ENCODE results near the gene LRSAM1.

LRSAM1 gene

DNA sequence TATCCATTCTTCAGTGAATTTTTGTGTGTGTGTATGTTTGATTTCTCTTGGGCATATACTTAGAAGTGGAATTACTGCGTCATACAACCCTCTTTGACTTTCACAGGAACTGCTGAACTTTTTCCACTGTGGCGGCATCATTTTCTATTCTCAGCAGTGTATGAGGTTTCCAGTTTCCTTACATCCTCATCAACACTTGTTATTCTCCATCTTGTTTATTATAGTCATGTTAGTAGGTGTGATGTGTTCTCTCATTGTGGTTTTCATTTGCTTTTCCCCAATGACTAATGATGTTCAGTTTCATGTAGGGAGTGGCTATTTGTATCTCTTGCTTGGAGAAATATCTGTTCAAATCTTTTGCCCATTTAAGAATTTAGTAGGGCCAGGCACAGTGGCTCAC, 24.6 kb upstream of the LRSAM1 start:
- Histone ChIP-seq H3K14ac (ENCODE audit: low read length) (no peak overlapping the region), H2AFZ (ENCODE audit: low read length) (no peak overlapping the region), H3K4me1 (ENCODE audit: control insufficient read depth in 2 of 2, insufficient read depth in 1 of 2, low read depth in 1 of 2, low read length in 2 of 2) (peaks cover 9 to 10% of the 10 kb centered on the region in 2 donors), H3K18ac (ENCODE audit: low read length) (no peak overlapping the region), H3K9ac (ENCODE audit: low read depth, low read length, poor library complexity) (no peak overlapping the region), H3K4me2 (ENCODE audit: insufficient read depth, low read length, poor library complexity, severe bottlenecking) (no peak overlapping the region), H2AK5ac (ENCODE audit: low read depth, low read length) (no peak overlapping the region), H3K23ac (ENCODE audit: low read depth, low read length, poor library complexity) (no peak overlapping the region), H2BK120ac (ENCODE audit: low read depth, low read length) (no peak overlapping the region), H4K91ac (ENCODE audit: low read depth, low read length, poor library complexity) (no peak overlapping the region), H4K8ac (ENCODE audit: low read depth, low read length) (no peak overlapping the region), H3K4ac (ENCODE audit: low read length) (no peak overlapping the region), H3K36me3 (replicated peaks in 1 of 2; ENCODE audit: control insufficient read depth in 2 of 2, insufficient read depth in 2 of 2, low read length in 2 of 2) (peaks cover 10 to 50% of the 10 kb centered on the region in 2 donors), H3K9me3 (replicated peaks in 1 of 2; ENCODE audit: control insufficient read depth in 2 of 2, insufficient read depth in 1 of 2, low read depth in 1 of 2, low read length in 2 of 2) (no peaks in the 10 kb centered on the region), H3K4me3 (ENCODE audit: low read length in 2 of 2) (no peak overlapping the region), H3K79me1 (ENCODE audit: low read depth, low read length) (peaks cover 11% of the 10 kb centered on the region), H3K27me3 (ENCODE audit: control insufficient read depth in 3 of 3, insufficient read depth in 3 of 3, low read depth in 1 of 3, low read length in 3 of 3) (no peaks in the 10 kb centered on the region), H2BK12ac (ENCODE audit: low read length) (no peak overlapping the region), H2BK5ac (ENCODE audit: low read length) (no peak overlapping the region), H3K27ac (replicated peaks; ENCODE audit: low read length) (no peak overlapping the region), H2BK15ac (ENCODE audit: low read length) (no peak overlapping the region)
- WGBS, 2 donors (ENCODE audit: extremely low coverage in 2 of 2, insufficient read length in 2 of 2, insufficient replicate concordance in 1 of 2) = no CpG with 5 or more reads among the region's 2 CpGs
- DNase-seq (ENCODE audit: low spot score) = no peak

DNA sequence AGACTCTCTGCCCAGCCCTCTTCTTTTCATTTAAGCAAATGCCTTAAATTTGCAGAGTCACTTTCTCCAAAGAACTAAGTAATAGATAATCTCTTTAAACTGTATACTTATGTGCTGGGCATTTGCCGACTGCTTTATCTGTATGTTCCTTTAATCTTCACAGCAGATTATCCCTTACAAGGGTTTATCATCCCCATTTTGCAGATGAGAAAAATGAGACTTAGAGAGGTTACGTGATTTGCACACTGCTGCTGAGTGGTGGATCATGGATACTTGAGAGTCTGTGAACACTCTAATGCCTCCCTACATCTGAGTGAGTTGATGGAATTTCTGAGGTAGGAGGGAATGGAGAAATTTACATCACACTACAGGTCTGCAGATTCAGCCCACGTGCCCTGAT, 23.0 kb upstream of the LRSAM1 start:
- DNase-seq (ENCODE audit: low spot score) = no peak
- peaks cover 3 to 5% of the 10 kb centered on the region in 2 donors for H3K4me1 ChIP-seq (ENCODE audit: control insufficient read depth in 2 of 2, insufficient read depth in 1 of 2, low read depth in 1 of 2, low read length in 2 of 2)
- H3K27me3 ChIP-seq (ENCODE audit: control insufficient read depth in 3 of 3, insufficient read depth in 3 of 3, low read depth in 1 of 3, low read length in 3 of 3) = no peaks in the 10 kb centered on the region
- no peak overlapping the region for H3K4me2 ChIP-seq (ENCODE audit: insufficient read depth, low read length, poor library complexity, severe bottlenecking)
- no peak overlapping the region for H3K9ac ChIP-seq (ENCODE audit: low read depth, low read length, poor library complexity)
- H4K91ac ChIP-seq (ENCODE audit: low read depth, low read length, poor library complexity) = no peak overlapping the region
- no peak overlapping the region for H3K4ac ChIP-seq (ENCODE audit: low read length)
- no peak overlapping the region for H3K14ac ChIP-seq (ENCODE audit: low read length)
- no peak overlapping the region for H2AFZ ChIP-seq (ENCODE audit: low read length)
- H3K9me3 ChIP-seq (replicated peaks in 1 of 2; ENCODE audit: control insufficient read depth in 2 of 2, insufficient read depth in 1 of 2, low read depth in 1 of 2, low read length in 2 of 2) = no peaks in the 10 kb centered on the region
- no peak overlapping the region for H3K4me3 ChIP-seq (ENCODE audit: low read length in 2 of 2)
- H2BK5ac ChIP-seq (ENCODE audit: low read length) = no peak overlapping the region
- no peak overlapping the region for H3K18ac ChIP-seq (ENCODE audit: low read length)
- H4K8ac ChIP-seq (ENCODE audit: low read depth, low read length) = no peak overlapping the region
- H3K27ac ChIP-seq (replicated peaks; ENCODE audit: low read length) = no peak overlapping the region
- WGBS, 2 donors (ENCODE audit: extremely low coverage in 2 of 2, insufficient read length in 2 of 2, insufficient replicate concordance in 1 of 2) = no CpG with 5 or more reads among the region's 3 CpGs
- no peak overlapping the region for H3K23ac ChIP-seq (ENCODE audit: low read depth, low read length, poor library complexity)
- no peak overlapping the region for H2BK12ac ChIP-seq (ENCODE audit: low read length)
- H2BK15ac ChIP-seq (ENCODE audit: low read length) = no peak overlapping the region
- H3K36me3 ChIP-seq (replicated peaks in 1 of 2; ENCODE audit: control insufficient read depth in 2 of 2, insufficient read depth in 2 of 2, low read length in 2 of 2) = peaks cover 11 to 64% of the 10 kb centered on the region in 2 donors
- H3K79me1 ChIP-seq (ENCODE audit: low read depth, low read length) = peaks cover 11% of the 10 kb centered on the region
- no peak overlapping the region for H2AK5ac ChIP-seq (ENCODE audit: low read depth, low read length)
- no peak overlapping the region for H2BK120ac ChIP-seq (ENCODE audit: low read depth, low read length)

DNA sequence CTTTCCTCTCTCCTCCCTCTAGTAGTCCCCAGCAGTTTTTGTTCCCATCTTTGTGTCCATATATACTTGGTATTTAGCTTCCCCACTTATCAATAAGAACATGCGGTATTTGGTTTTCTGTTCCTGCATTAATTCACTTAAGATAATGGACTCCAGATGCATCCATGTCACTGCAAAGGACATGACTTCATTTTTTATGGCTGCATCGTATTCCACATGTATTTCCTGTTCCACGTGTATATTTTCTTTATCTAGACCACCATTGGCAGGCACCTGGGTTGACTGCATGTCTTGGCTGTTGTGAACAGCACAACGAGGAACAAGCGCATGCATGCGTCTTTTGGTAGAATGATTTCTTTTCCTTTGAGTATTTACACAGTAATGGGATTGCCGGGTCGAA, 20.9 kb upstream of the LRSAM1 start:
- no peak overlapping the region for H2BK5ac ChIP-seq (ENCODE audit: low read length)
- no peak overlapping the region for H3K9ac ChIP-seq (ENCODE audit: low read depth, low read length, poor library complexity)
- H3K4ac ChIP-seq (ENCODE audit: low read length) = no peak overlapping the region
- no peak overlapping the region for H4K8ac ChIP-seq (ENCODE audit: low read depth, low read length)
- H3K79me1 ChIP-seq (ENCODE audit: low read depth, low read length) = peaks cover 4% of the 10 kb centered on the region
- H3K23ac ChIP-seq (ENCODE audit: low read depth, low read length, poor library complexity) = no peak overlapping the region
- H2AFZ ChIP-seq (ENCODE audit: low read length) = no peak overlapping the region
- H3K36me3 ChIP-seq (replicated peaks in 1 of 2; ENCODE audit: control insufficient read depth in 2 of 2, insufficient read depth in 2 of 2, low read length in 2 of 2) = peaks cover 21 to 85% of the 10 kb centered on the region in 2 donors
- no peaks in the 10 kb centered on the region for H3K9me3 ChIP-seq (replicated peaks in 1 of 2; ENCODE audit: control insufficient read depth in 2 of 2, insufficient read depth in 1 of 2, low read depth in 1 of 2, low read length in 2 of 2)
- H2BK120ac ChIP-seq (ENCODE audit: low read depth, low read length) = no peak overlapping the region
- no peak for DNase-seq (ENCODE audit: low spot score)
- no peak overlapping the region for H4K91ac ChIP-seq (ENCODE audit: low read depth, low read length, poor library complexity)
- no peak overlapping the region for H3K27ac ChIP-seq (replicated peaks; ENCODE audit: low read length)
- no peak overlapping the region for H3K14ac ChIP-seq (ENCODE audit: low read length)
- H2BK12ac ChIP-seq (ENCODE audit: low read length) = no peak overlapping the region
- H2AK5ac ChIP-seq (ENCODE audit: low read depth, low read length) = no peak overlapping the region
- H3K4me1 ChIP-seq (ENCODE audit: control insufficient read depth in 2 of 2, insufficient read depth in 1 of 2, low read depth in 1 of 2, low read length in 2 of 2) = no peaks in the 10 kb centered on the region
- no CpG with 5 or more reads among the region's 8 CpGs for WGBS, 2 donors (ENCODE audit: extremely low coverage in 2 of 2, insufficient read length in 2 of 2, insufficient replicate concordance in 1 of 2)
- no peaks in the 10 kb centered on the region for H3K27me3 ChIP-seq (ENCODE audit: control insufficient read depth in 3 of 3, insufficient read depth in 3 of 3, low read depth in 1 of 3, low read length in 3 of 3)
- no peak overlapping the region for H2BK15ac ChIP-seq (ENCODE audit: low read length)
- no peak overlapping the region for H3K4me2 ChIP-seq (ENCODE audit: insufficient read depth, low read length, poor library complexity, severe bottlenecking)
- no peak overlapping the region for H3K18ac ChIP-seq (ENCODE audit: low read length)
- H3K4me3 ChIP-seq (ENCODE audit: low read length in 2 of 2) = no peak overlapping the region

DNA sequence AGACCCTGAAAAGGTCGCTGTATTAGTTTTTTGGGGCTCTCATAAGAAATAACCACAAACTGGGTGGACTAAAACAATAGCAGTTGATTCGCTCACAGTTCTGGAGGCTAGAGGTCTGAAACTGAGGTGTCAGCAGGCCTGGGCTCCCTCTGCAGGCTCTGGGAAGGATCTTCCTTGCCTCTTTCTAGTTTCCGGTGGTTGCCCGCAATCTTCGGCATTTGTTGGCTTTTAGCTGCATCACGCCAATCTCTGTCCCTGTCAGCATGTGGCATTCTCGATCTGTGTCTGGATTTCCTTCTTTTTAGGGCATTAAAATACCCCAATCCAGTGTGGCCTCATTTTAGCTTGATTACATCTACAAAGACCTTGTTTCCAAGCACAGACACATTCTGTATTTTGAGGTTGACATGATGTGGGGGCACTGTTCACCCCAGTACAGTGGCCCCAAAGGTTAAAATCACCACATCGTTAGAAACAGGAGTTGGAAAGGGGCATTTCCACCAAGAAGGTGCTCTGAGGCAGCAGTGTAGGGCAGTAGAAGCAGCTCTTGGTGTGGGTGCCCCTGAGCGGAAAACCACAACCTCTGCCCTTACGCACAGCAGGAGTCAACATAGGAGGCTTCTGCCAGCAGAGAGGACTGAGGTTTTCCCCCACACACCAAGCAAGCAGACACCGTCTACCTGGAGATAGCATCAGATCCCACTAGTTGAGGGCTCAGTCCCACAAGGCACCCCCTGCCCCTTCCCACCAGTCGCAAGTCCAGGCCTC, 13.6 kb upstream of the LRSAM1 start:
- no peak overlapping the region for H3K4ac ChIP-seq (ENCODE audit: low read length)
- no peak overlapping the region for H3K4me2 ChIP-seq (ENCODE audit: insufficient read depth, low read length, poor library complexity, severe bottlenecking)
- no peak overlapping the region for H4K8ac ChIP-seq (ENCODE audit: low read depth, low read length)
- H3K27ac ChIP-seq (replicated peaks; ENCODE audit: low read length) = no peak overlapping the region
- no peak for DNase-seq (ENCODE audit: low spot score)
- peaks cover 45 to 91% of the 10 kb centered on the region in 2 donors for H3K36me3 ChIP-seq (replicated peaks in 1 of 2; ENCODE audit: control insufficient read depth in 2 of 2, insufficient read depth in 2 of 2, low read length in 2 of 2)
- no peak overlapping the region for H2BK15ac ChIP-seq (ENCODE audit: low read length)
- no peaks in the 10 kb centered on the region for H3K4me1 ChIP-seq (ENCODE audit: control insufficient read depth in 2 of 2, insufficient read depth in 1 of 2, low read depth in 1 of 2, low read length in 2 of 2)
- H2BK12ac ChIP-seq (ENCODE audit: low read length) = no peak overlapping the region
- no peaks in the 10 kb centered on the region for H3K27me3 ChIP-seq (ENCODE audit: control insufficient read depth in 3 of 3, insufficient read depth in 3 of 3, low read depth in 1 of 3, low read length in 3 of 3)
- WGBS, 2 donors (ENCODE audit: extremely low coverage in 2 of 2, insufficient read length in 2 of 2, insufficient replicate concordance in 1 of 2) = no CpG with 5 or more reads among the region's 12 CpGs
- H2AFZ ChIP-seq (ENCODE audit: low read length) = no peak overlapping the region
- no peak overlapping the region for H3K9ac ChIP-seq (ENCODE audit: low read depth, low read length, poor library complexity)
- no peak overlapping the region for H2BK120ac ChIP-seq (ENCODE audit: low read depth, low read length)
- H3K4me3 ChIP-seq (ENCODE audit: low read length in 2 of 2) = no peak overlapping the region
- H3K14ac ChIP-seq (ENCODE audit: low read length) = no peak overlapping the region
- H3K23ac ChIP-seq (ENCODE audit: low read depth, low read length, poor library complexity) = no peak overlapping the region
- H3K9me3 ChIP-seq (replicated peaks in 1 of 2; ENCODE audit: control insufficient read depth in 2 of 2, insufficient read depth in 1 of 2, low read depth in 1 of 2, low read length in 2 of 2) = peaks cover 0 to 8% of the 10 kb centered on the region in 2 donors
- no peaks in the 10 kb centered on the region for H3K79me1 ChIP-seq (ENCODE audit: low read depth, low read length)
- no peak overlapping the region for H2AK5ac ChIP-seq (ENCODE audit: low read depth, low read length)
- no peak overlapping the region for H3K18ac ChIP-seq (ENCODE audit: low read length)
- no peak overlapping the region for H2BK5ac ChIP-seq (ENCODE audit: low read length)
- H4K91ac ChIP-seq (ENCODE audit: low read depth, low read length, poor library complexity) = no peak overlapping the region

All from neuronal stem cell (in vitro differentiated cells).